Epidermal melanocyte (primary cell): Measurements from ENCODE around the gene SHF.
"Not testable (repeated sequence)": the region's sequence is repeated elsewhere in the genome, so short reads cannot be mapped to it uniquely, and the experiment has no call there.

ENCODE experiments used
- DNase-seq: peaks from one replicate; pipeline ENCODE4 v3.0.0; 2011; ENCODE audit warnings: low spot score; ENCODE audit not compliant: insufficient read length

The SHF gene

GRCh38 chr15:45147606-45148005, 40.2 kb downstream of the SHF start:
- DNase-seq = no peak

- DNase-seq = no peak
These were observed 41.4 kb downstream of the SHF start for GRCh38 chr15:45146405-45146804.

- no peak for DNase-seq
These were observed 43.0 kb downstream of the SHF start for GRCh38 chr15:45144775-45145174.

GRCh38 chr15:45143946-45144345, 43.8 kb downstream of the SHF start:
- DNase-seq = no peak

GRCh38 chr15:45143056-45143455, 44.7 kb downstream of the SHF start:
- no peak for DNase-seq

GRCh38 chr15:45141386-45141785, 46.4 kb downstream of the SHF start:
- DNase-seq = no peak

GRCh38 chr15:45140557-45141250, 47.1 kb downstream of the SHF start:
- no peak for DNase-seq

GRCh38 chr15:45139770-45140169, 48.0 kb downstream of the SHF start:
- DNase-seq = no peak

GRCh38 chr15:45138814-45139765, 48.7 kb downstream of the SHF start:
- no peak for DNase-seq

- no peak for DNase-seq
These were observed 50.1 kb downstream of the SHF start for GRCh38 chr15:45137703-45138102.

- DNase-seq = no peak
These were observed 51.4 kb downstream of the SHF start for GRCh38 chr15:45136378-45136764.

- DNase-seq = not testable (repeated sequence)
These were observed 51.9 kb downstream of the SHF start for GRCh38 chr15:45135705-45136377.

GRCh38 chr15:45134682-45135604, 52.8 kb downstream of the SHF start:
- no peak for DNase-seq

GRCh38 chr15:45134046-45134445, 53.7 kb downstream of the SHF start:
- DNase-seq = no peak

- DNase-seq = no peak
These were observed 54.2 kb downstream of the SHF start for GRCh38 chr15:45133561-45133920.

GRCh38 chr15:45132844-45133560, 54.8 kb downstream of the SHF start:
- no peak for DNase-seq

GRCh38 chr15:45131510-45131909, 56.3 kb downstream of the SHF start:
- DNase-seq = no peak

GRCh38 chr15:45130291-45131000, 57.3 kb downstream of the SHF start:
- no peak for DNase-seq

GRCh38 chr15:45129651-45130129, 58.1 kb downstream of the SHF start, which contains the start of the genes DUOX1 and DUOXA1:
DUOX1 (plus strand) TSS chr15:45129994; CDS start chr15:45131967, 1,973 bp downstream.
DUOXA1 (minus strand) TSS chr15:45129879; CDS start chr15:45123014, 6,865 bp downstream.
- DNase-seq = no peak
